ENCODE results near the gene IDI1. TPM values are rescaled to one million over a fixed set of nuclear protein-coding genes. Genes with fewer than 3 reads are reported as not detected.

The IDI1 gene
- polyA plus RNA-seq, 4 donors: 37.8 to 79.5 (median 58.1) TPM

DNA sequence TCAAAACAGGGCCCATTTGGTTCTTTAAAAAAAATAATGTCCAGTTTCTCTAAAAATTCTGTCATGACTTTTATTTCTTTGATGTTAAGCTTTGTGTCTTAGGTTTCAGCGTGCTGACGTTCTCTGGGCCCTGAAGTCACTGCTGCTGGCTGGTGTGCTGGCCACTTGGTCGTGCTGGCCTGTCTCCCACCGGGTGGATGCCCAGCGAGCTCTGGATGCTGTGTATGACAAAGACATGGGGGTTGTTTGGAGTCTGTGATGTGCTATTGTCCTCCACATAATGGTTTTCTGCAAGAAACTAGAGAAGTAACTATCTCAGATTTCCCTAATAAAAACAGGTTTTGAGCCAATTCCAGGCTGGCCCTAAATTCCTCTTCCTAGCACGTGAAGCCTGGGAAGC is 13.7 kb downstream of the IDI1 start:
- Histone ChIP-seq H3K9me3 (ENCODE audit: control insufficient read depth in 2 of 2, insufficient read depth in 1 of 2, low read depth in 1 of 2, low read length in 1 of 2) (no peaks in the 10 kb centered on the region), H3K36me3 (ENCODE audit: control insufficient read depth in 3 of 3, insufficient read depth in 2 of 3, low read depth in 1 of 3, low read length in 3 of 3) (peaks cover 0 to 16% (median 5%) of the 10 kb centered on the region in 3 donors), H3K27me3 (ENCODE audit: control insufficient read depth in 3 of 3, insufficient read depth in 3 of 3, low read length in 3 of 3) (no peaks in the 10 kb centered on the region), H3K4me3 (ENCODE audit: low read depth in 1 of 3, low read length in 3 of 3) (no peak overlapping the region), H3K27ac (ENCODE audit: low read depth in 1 of 3, low read length in 2 of 3) (no peak overlapping the region), H3K4me1 (ENCODE audit: control insufficient read depth in 3 of 3, insufficient read depth in 2 of 3, low read depth in 1 of 3, low read length in 2 of 3) (no peaks in the 10 kb centered on the region)
- DNase-seq (no peak), FAIRE-seq (no peak)
- WGBS, 3 donors: 85 to 92% (median 91%) methylated on average over 6 of the region's 6 CpGs

DNA sequence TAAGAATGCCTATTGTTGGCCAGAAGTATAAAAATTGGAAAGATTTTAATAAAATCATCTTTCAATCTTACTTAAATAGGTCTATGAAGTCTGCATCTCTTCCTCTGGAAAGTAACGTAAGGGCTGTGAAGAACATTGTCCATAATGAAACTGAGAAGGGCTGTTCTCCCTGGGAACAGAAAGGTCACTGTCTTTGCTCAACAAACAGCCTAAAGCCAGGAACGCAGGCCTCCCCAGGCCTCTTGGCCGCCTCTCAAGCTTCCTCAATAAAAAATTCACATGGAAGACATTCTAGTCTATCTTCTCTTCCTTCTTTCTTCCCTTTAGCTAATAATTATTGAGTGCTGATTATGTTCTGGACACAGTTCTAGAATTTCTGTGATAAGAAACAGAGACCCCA is 14.2 kb downstream of the IDI1 start:
- H3K9me3 ChIP-seq (ENCODE audit: control insufficient read depth in 2 of 2, insufficient read depth in 1 of 2, low read depth in 1 of 2, low read length in 1 of 2): no peaks in the 10 kb centered on the region
- H3K36me3 ChIP-seq (ENCODE audit: control insufficient read depth in 3 of 3, insufficient read depth in 2 of 3, low read depth in 1 of 3, low read length in 3 of 3): peaks cover 0 to 14% (median 4%) of the 10 kb centered on the region in 3 donors
- no peaks in the 10 kb centered on the region for H3K4me1 ChIP-seq (ENCODE audit: control insufficient read depth in 3 of 3, insufficient read depth in 2 of 3, low read depth in 1 of 3, low read length in 2 of 3)
- H3K27me3 ChIP-seq (ENCODE audit: control insufficient read depth in 3 of 3, insufficient read depth in 3 of 3, low read length in 3 of 3): no peaks in the 10 kb centered on the region
- FAIRE-seq (no peak), DNase-seq (no peak)
- no peak overlapping the region for H3K4me3 ChIP-seq (ENCODE audit: low read depth in 1 of 3, low read length in 3 of 3)
- no peak overlapping the region for H3K27ac ChIP-seq (ENCODE audit: low read depth in 1 of 3, low read length in 2 of 3)
- 86 to 95% (median 90%) methylated on average over 3 of the region's 3 CpGs for WGBS, 3 donors

DNA sequence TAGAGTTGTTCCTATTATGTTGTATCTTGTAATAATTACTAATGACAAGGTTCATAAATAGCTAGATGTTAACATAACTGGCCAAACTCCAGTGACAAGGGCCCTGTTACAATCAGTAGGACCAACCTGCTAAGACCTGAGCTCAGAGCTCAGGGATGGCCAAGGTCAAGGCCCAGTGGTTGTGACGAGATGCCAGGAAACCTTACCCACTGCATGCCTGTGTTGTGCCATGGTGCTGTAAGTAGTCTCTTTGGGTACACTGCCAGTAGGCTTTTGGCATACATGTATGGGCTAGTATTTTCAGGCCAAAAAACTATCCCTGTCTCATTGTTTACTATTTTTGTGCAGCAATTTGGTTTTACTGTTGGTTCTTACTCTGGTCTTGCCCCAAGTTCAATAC is 15.3 kb downstream of the IDI1 start:
- WGBS, 3 donors: 80 to 92% (median 86%) methylated on average over 1 of the region's 1 CpG
- Histone ChIP-seq H3K36me3 (ENCODE audit: control insufficient read depth in 3 of 3, insufficient read depth in 2 of 3, low read depth in 1 of 3, low read length in 3 of 3) (peaks cover 0 to 12% (median 2%) of the 10 kb centered on the region in 3 donors), H3K27ac (ENCODE audit: low read depth in 1 of 3, low read length in 2 of 3) (no peak overlapping the region), H3K4me3 (ENCODE audit: low read depth in 1 of 3, low read length in 3 of 3) (no peak overlapping the region), H3K9me3 (ENCODE audit: control insufficient read depth in 2 of 2, insufficient read depth in 1 of 2, low read depth in 1 of 2, low read length in 1 of 2) (no peaks in the 10 kb centered on the region), H3K4me1 (ENCODE audit: control insufficient read depth in 3 of 3, insufficient read depth in 2 of 3, low read depth in 1 of 3, low read length in 2 of 3) (no peaks in the 10 kb centered on the region), H3K27me3 (ENCODE audit: control insufficient read depth in 3 of 3, insufficient read depth in 3 of 3, low read length in 3 of 3) (no peaks in the 10 kb centered on the region)
- FAIRE-seq: no peak
- DNase-seq: no peak

DNA sequence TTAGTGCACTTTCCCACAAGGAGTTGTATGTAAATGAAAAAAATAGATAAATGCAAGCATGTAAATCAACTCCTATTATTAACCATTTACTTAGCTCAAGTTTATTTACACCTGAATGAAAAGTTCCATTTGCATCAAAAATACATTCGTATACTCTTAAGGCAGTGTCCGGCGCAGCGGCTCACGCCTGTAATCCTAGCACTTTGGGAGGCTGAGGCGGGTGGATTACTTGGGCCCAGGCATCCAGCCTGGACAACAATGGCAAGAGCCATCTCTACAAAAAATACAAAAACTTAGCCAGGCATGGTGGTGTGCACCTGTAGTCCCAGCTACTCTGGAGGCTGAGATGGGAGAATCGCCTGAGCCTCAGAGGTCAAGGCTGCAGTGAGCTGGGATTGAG is 19.1 kb downstream of the IDI1 start:
- Histone ChIP-seq H3K36me3 (ENCODE audit: control insufficient read depth in 3 of 3, insufficient read depth in 2 of 3, low read depth in 1 of 3, low read length in 3 of 3) (peaks cover 0 to 1% (median 0%) of the 10 kb centered on the region in 3 donors), H3K9me3 (ENCODE audit: control insufficient read depth in 2 of 2, insufficient read depth in 1 of 2, low read depth in 1 of 2, low read length in 1 of 2) (no peaks in the 10 kb centered on the region), H3K4me3 (ENCODE audit: low read depth in 1 of 3, low read length in 3 of 3) (no peak overlapping the region), H3K27ac (ENCODE audit: low read depth in 1 of 3, low read length in 2 of 3) (no peak overlapping the region), H3K4me1 (ENCODE audit: control insufficient read depth in 3 of 3, insufficient read depth in 2 of 3, low read depth in 1 of 3, low read length in 2 of 3) (no peaks in the 10 kb centered on the region), H3K27me3 (ENCODE audit: control insufficient read depth in 3 of 3, insufficient read depth in 3 of 3, low read length in 3 of 3) (no peaks in the 10 kb centered on the region)
- DNase-seq (no peak), FAIRE-seq (no peak)
- WGBS, 3 donors: 95 to 99% (median 98%) methylated on average over 7 of the region's 7 CpGs

DNA sequence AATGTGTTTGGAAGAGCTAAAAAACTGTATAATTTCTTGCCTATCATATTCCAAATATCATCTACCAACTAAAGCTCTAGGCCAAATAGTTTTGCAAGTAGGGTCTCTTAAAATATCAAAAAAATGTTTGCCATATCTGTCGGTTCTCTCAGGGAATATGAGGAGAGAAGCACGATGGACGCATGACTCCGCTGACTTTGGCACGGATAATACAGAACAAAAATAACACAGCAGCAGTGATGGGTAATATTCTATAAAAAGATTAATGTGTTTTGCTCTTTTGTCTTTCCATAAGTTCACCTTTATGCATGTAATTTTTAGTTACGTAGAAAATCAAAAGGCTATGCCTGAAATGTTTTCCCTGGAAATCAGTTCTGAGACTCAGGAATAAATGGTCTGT is 22.3 kb downstream of the IDI1 start:
- WGBS, 3 donors: 93 to 98% (median 96%) methylated on average over 6 of the region's 6 CpGs
- H3K27ac ChIP-seq (ENCODE audit: low read depth in 1 of 3, low read length in 2 of 3): no peak overlapping the region
- no peaks in the 10 kb centered on the region for H3K36me3 ChIP-seq (ENCODE audit: control insufficient read depth in 3 of 3, insufficient read depth in 2 of 3, low read depth in 1 of 3, low read length in 3 of 3)
- H3K4me1 ChIP-seq (ENCODE audit: control insufficient read depth in 3 of 3, insufficient read depth in 2 of 3, low read depth in 1 of 3, low read length in 2 of 3): no peaks in the 10 kb centered on the region
- H3K27me3 ChIP-seq (ENCODE audit: control insufficient read depth in 3 of 3, insufficient read depth in 3 of 3, low read length in 3 of 3): no peaks in the 10 kb centered on the region
- H3K4me3 ChIP-seq (ENCODE audit: low read depth in 1 of 3, low read length in 3 of 3): no peak overlapping the region
- DNase-seq (no peak), FAIRE-seq (no peak)
- no peaks in the 10 kb centered on the region for H3K9me3 ChIP-seq (ENCODE audit: control insufficient read depth in 2 of 2, insufficient read depth in 1 of 2, low read depth in 1 of 2, low read length in 1 of 2)

DNA sequence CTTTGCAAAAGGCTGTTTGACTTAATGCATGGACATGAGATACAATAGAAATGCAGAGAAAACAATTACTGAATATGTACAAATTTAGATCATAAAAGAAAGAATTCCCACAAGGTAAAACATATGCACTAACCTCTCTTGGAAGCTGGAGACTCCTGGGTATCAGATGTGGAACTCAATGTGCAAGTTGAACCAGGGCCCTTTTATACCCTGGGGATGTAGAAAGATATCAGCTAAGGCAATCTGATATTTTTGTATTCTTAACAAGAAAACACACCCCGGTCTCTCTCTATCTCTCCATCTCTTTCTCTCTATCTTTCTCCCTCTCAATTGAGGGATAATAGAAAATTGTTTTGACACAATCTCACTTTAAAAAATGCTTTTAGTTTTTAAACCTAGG is 23.2 kb downstream of the IDI1 start, which contains the start of gene IDI2:
Gene IDI2 (minus strand): TSS at position 177 of the 400 bp plus-strand sequence. CDS start 1,136 bp downstream, outside the sequence.
- peaks cover 0 to 3% (median 0%) of the 10 kb centered on the region in 3 donors for H3K36me3 ChIP-seq (ENCODE audit: control insufficient read depth in 3 of 3, insufficient read depth in 2 of 3, low read depth in 1 of 3, low read length in 3 of 3)
- H3K4me3 ChIP-seq (ENCODE audit: low read depth in 1 of 3, low read length in 3 of 3): no peak within 1 kb of the TSS
- WGBS, 3 donors: 92 to 100% (median 92%) methylated on average over 1 of the region's 1 CpG
- H3K9me3 ChIP-seq (ENCODE audit: control insufficient read depth in 2 of 2, insufficient read depth in 1 of 2, low read depth in 1 of 2, low read length in 1 of 2): no peaks in the 10 kb centered on the region
- no peaks in the 10 kb centered on the region for H3K4me1 ChIP-seq (ENCODE audit: control insufficient read depth in 3 of 3, insufficient read depth in 2 of 3, low read depth in 1 of 3, low read length in 2 of 3)
- no peak for DNase-seq
- H3K27me3 ChIP-seq (ENCODE audit: control insufficient read depth in 3 of 3, insufficient read depth in 3 of 3, low read length in 3 of 3): no peaks in the 10 kb centered on the region
- H3K27ac ChIP-seq (ENCODE audit: low read depth in 1 of 3, low read length in 2 of 3): no peak within 1 kb of the TSS
- FAIRE-seq: no peak

DNA sequence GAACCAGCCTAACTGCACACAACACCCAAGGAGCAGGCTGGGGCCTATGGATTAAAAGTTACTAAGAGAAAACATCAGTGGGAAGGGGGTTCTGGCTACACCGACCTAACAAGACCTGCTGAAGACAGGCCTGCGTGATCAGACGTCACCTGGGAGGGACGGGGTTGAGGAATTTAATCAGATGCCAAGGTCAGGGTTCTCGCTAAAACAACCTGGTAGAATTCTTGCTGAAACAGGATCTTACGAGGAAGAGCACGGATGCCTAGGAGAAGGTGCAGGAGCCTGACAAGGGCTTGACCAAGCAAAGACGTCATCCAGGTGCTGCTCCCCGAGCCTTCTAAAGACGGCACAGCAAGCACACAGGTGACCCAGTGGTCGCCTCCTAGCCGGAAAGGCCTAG is 24.8 kb downstream of the IDI1 start:
- Histone ChIP-seq H3K27me3 (ENCODE audit: control insufficient read depth in 3 of 3, insufficient read depth in 3 of 3, low read length in 3 of 3) (no peaks in the 10 kb centered on the region), H3K9me3 (ENCODE audit: control insufficient read depth in 2 of 2, insufficient read depth in 1 of 2, low read depth in 1 of 2, low read length in 1 of 2) (no peaks in the 10 kb centered on the region), H3K4me3 (ENCODE audit: low read depth in 1 of 3, low read length in 3 of 3) (no peak overlapping the region), H3K36me3 (ENCODE audit: control insufficient read depth in 3 of 3, insufficient read depth in 2 of 3, low read depth in 1 of 3, low read length in 3 of 3) (peaks cover 0 to 11% (median 3%) of the 10 kb centered on the region in 3 donors), H3K27ac (ENCODE audit: low read depth in 1 of 3, low read length in 2 of 3) (no peak overlapping the region), H3K4me1 (ENCODE audit: control insufficient read depth in 3 of 3, insufficient read depth in 2 of 3, low read depth in 1 of 3, low read length in 2 of 3) (no peaks in the 10 kb centered on the region)
- no peak for FAIRE-seq
- 95 to 96% (median 95%) methylated on average over 12 of the region's 12 CpGs for WGBS, 3 donors
- DNase-seq: no peak

DNA sequence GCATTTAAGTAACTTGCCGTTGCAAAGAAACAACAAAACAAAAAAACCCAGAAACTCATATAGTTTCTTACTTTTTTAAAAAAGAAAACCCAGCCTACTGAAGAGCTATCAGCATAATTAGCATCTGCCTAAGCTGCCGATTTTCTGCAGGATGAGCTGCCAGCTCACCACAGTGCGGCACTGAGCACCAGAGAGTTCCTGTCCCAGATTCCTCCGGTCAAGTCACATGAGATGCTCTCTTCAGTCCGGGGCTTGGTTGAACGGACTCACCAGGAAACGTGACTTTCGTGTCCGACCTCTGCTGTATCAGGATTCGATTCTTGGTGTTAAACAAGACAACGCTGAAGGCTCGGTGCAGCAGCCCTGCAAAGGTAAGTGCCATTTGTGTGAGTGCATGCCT is 26.5 kb downstream of the IDI1 start:
- Histone ChIP-seq H3K27ac (ENCODE audit: low read depth in 1 of 3, low read length in 2 of 3) (no peak overlapping the region), H3K4me3 (ENCODE audit: low read depth in 1 of 3, low read length in 3 of 3) (no peak overlapping the region), H3K4me1 (ENCODE audit: control insufficient read depth in 3 of 3, insufficient read depth in 2 of 3, low read depth in 1 of 3, low read length in 2 of 3) (no peaks in the 10 kb centered on the region), H3K36me3 (ENCODE audit: control insufficient read depth in 3 of 3, insufficient read depth in 2 of 3, low read depth in 1 of 3, low read length in 3 of 3) (peaks cover 4 to 16% (median 6%) of the 10 kb centered on the region in 3 donors), H3K9me3 (ENCODE audit: control insufficient read depth in 2 of 2, insufficient read depth in 1 of 2, low read depth in 1 of 2, low read length in 1 of 2) (no peaks in the 10 kb centered on the region), H3K27me3 (ENCODE audit: control insufficient read depth in 3 of 3, insufficient read depth in 3 of 3, low read length in 3 of 3) (no peaks in the 10 kb centered on the region)
- WGBS, 3 donors: 82 to 87% (median 87%) methylated on average over 12 of the region's 12 CpGs
- DNase-seq (no peak), FAIRE-seq (no peak)

DNA sequence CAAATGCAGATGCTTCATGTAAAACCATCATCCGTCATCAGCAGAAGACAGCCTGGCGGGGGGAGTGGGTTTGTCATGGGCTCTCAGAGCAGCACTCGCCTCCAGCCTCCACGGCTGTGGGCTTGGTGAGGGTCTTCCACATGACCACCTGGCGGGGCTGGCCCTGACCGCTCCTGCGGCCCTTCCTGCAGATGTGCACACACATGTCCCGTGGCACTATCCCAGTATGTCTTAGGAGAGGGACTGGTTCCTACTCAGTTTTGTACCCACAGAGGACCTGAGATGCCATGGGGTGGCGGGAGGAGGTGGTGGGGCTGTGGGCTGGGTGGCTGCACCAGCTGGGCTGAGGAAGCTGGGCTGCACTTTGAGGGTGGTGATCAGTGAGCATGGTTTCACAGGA is 28.0 kb downstream of the IDI1 start:
- H3K27me3 ChIP-seq (ENCODE audit: control insufficient read depth in 3 of 3, insufficient read depth in 3 of 3, low read length in 3 of 3): no peaks in the 10 kb centered on the region
- no peaks in the 10 kb centered on the region for H3K9me3 ChIP-seq (ENCODE audit: control insufficient read depth in 2 of 2, insufficient read depth in 1 of 2, low read depth in 1 of 2, low read length in 1 of 2)
- 93 to 97% (median 96%) methylated on average over 9 of the region's 9 CpGs for WGBS, 3 donors
- H3K36me3 ChIP-seq (ENCODE audit: control insufficient read depth in 3 of 3, insufficient read depth in 2 of 3, low read depth in 1 of 3, low read length in 3 of 3): peaks cover 7 to 19% (median 9%) of the 10 kb centered on the region in 3 donors
- H3K27ac ChIP-seq (ENCODE audit: low read depth in 1 of 3, low read length in 2 of 3): no peak overlapping the region
- DNase-seq (no peak), FAIRE-seq (no peak)
- H3K4me3 ChIP-seq (ENCODE audit: low read depth in 1 of 3, low read length in 3 of 3): no peak overlapping the region
- H3K4me1 ChIP-seq (ENCODE audit: control insufficient read depth in 3 of 3, insufficient read depth in 2 of 3, low read depth in 1 of 3, low read length in 2 of 3): no peaks in the 10 kb centered on the region
